GM12872 (cell line): ENCODE data around the gene QPRT.

Experiments used
- TF ChIP-seq, protein P1 (sequence below): IDR thresholded peaks from 3 replicates; pipeline ENCODE4 v1.5.1; 2011; ENCODE audit warnings: low read depth, mild to moderate bottlenecking, low read length, moderate library complexity; ENCODE audit not compliant: insufficient read depth

Gene QPRT

DNA sequence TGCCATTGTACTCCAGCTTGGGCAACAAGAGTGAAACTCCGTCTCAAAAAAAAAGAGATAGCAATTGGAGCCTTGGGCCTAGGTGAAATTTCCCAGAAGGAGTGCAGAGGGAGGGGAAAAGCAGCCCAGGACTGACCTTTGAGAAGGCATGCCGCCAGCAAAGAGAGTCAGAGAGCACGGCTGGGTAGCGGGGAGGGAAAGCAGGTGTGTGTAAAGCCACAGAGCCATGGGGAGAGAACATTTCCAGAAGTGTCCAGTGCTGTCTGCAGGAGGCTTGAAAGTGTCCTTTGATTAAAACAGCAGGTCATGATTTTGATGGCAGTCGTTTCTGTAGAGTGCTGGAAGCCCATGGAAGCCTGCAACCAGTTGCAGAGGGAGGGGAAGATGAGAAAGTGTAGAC lies 58.7 kb downstream of the QPRT start:
- TF ChIP-seq, protein P1, sequence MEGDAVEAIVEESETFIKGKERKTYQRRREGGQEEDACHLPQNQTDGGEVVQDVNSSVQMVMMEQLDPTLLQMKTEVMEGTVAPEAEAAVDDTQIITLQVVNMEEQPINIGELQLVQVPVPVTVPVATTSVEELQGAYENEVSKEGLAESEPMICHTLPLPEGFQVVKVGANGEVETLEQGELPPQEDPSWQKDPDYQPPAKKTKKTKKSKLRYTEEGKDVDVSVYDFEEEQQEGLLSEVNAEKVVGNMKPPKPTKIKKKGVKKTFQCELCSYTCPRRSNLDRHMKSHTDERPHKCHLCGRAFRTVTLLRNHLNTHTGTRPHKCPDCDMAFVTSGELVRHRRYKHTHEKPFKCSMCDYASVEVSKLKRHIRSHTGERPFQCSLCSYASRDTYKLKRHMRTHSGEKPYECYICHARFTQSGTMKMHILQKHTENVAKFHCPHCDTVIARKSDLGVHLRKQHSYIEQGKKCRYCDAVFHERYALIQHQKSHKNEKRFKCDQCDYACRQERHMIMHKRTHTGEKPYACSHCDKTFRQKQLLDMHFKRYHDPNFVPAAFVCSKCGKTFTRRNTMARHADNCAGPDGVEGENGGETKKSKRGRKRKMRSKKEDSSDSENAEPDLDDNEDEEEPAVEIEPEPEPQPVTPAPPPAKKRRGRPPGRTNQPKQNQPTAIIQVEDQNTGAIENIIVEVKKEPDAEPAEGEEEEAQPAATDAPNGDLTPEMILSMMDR, result no peak

DNA sequence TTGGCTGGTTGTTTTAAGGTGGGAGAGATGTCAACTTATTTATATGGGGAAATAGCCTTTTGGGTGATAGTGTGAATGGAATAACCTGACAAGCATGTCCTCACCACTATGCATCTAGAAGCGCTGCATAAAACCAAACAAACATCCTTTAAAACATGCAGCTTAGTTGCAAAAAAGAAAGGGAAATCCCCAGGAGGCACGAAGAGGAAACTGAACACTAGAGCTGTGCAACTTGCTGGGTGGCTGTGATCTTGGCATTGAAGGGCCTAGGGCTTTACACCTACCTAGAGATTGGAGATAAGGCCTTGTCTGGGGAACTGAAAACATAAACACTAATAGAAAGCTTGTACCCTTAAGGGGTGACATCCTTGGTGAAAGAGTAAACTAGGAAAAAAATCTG lies 59.5 kb downstream of the QPRT start:
- TF ChIP-seq, protein P1, result no peak

DNA sequence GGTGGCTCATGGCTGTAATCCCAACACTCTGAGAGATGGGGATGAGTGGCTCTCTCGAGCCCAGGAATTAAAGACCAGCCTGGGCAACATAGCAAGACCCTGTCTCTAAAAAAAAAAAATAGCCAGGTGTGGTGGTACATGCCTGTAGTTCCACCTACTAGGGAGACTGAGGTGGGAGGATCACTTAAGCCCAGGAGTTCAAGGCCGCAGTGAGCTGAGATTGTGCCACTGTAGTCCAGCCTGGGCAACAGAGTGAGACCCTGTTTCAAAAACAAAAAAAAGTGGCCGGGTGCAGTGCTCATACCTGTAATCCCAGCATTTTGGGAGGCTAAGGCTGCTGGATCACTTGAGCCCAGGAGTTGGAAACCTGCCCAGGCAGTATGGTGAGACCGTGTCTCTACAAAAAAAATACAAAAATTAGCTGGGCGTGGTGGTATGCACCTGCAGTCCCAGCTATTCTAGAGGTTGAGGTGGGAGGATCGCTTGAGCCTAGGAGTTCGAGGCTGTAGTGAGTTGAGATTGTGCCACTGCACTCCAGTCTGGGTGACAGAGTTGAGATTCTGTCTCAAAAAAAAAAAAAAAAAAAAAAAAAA lies 63.8 kb downstream of the QPRT start:
- TF ChIP-seq, protein P1, result no peak

DNA sequence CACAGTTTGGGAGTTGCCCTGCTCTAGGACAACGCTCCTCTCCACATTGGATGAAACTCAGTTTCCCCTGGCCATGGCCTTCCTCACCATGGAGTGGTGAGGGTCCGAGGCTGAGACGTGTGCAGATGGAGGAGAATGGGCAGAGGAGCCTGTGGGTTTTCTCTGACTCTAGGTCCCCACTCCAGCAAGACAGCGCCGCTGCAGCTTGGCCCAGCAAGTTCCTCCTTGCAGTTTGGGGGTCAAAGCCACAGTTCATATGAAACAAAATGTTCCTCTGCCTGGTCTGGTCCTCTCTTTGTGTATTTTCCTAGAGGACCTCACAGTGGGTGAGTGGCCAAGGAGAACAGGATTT lies 64.5 kb downstream of the QPRT start:
- TF ChIP-seq, protein P1, result no peak

DNA sequence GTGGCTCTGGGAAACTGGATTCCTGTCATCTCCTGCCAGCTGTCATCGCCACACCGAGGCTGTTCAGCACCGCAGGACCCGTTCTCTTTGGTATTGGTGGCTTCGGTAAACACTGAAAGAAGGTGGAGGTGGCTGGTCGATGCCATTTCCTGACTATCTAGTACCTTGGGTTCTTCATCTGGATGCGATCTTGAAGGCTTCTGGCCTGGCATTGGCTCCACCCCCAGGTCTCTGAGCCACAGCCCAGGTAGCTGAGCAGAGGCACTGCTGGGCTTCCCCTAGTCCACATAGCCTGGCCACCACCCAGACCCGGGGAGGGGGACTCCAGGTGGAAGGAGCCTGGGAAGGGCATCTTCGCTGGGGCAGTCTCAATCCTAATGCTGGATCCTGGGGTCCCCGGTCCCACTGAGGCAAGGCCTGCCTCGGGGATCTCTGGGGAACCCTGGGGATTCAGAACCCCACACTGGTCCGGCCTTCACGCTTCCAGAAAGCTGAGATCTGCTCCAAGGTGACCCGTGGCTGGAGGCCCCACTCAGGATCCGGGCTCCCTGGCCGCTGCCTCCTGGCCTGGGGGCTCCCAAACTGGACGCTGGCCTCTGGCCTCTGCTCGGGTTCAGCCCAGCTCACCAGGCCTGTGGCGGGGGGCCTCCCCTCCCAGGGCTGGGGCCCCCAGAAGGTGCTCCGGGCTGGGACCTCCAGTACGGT lies 65.0 kb downstream of the QPRT start:
- TF ChIP-seq, protein P1, result no peak

DNA sequence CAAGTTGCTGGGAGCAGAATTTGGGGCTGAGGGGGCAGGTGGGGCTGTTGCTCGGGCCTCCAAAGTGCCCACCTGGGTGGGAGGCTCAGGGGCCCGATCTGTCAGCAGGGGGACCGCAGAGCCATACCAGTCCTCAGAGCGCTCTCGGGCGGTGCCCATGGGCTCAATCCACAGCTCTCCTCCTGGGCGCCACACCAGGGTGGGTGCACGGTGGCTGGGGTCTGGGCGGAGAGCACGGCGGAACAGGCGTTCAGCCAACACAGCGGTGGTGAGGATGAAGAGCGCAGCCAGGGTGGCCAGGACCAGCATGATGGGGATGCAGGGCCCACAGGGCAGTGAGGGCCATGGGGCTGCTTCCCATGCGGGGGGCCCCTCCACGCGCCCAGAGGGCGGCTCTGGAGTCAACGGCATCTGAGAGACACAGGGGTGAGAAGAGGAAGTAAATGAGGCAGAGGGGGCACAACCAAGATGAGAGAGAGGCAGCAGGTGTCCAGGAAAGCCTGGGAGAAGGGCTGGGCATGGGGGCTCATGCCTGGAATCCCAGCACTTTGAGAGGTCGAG lies 65.6 kb downstream of the QPRT start:
- TF ChIP-seq, protein P1, result no peak

DNA sequence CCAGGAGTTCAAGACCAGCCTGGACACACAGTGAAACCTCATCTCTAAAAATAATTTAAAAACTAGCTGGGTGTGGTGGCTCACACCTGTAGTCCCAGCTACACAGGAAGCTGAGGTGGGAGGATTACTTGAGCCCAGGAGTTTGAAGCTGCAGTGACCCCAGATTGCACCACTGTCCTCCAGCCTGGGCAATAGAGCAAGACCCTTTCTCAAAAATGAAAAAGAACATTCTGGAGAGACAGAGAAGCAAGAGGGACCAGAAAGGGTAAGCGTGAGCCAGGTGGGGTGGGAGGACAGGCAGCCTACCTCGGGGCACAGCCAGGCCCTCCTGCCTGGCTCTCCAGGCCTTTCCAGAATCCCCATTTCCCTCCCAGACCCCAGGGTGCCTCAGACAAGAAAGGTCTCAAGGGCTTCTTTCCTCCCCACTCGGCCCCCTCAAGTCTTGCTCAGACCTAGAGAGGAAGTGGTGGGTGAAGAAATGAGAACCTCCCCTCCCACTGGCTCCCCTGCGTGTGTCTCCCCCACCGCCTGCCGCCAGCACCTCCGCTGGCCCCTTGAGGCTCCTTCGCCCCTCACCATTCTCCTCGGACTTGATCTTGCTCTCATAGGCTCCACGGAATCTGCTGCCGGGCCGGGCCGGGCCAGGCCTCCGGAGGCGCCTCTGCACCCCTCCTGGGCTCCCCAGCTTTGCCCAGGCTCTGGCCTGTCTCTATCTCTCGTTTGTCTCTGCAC lies 66.3 kb downstream of the QPRT start:
- TF ChIP-seq, protein P1, result no peak
